ENCODE results near the gene ANKRD23.

GRCh38 chr2:96859099-96859649, 15.4 kb upstream of the ANKRD23 start:
- TF ChIP-seq SUZ12 (IDR thresholded peaks at IDR 0.05; ENCODE audit: extremely low read depth, insufficient read depth, insufficient read length) (no peak), ZNF274 (IDR thresholded peaks at IDR 0.05; ENCODE audit: low read depth, low read length) (no peak), YY1 (IDR thresholded peaks at IDR 0.05; ENCODE audit: insufficient read depth, insufficient read length) (no peak)

Measured in NT2/D1 (cell line).